ENCODE results near the gene UST.

Gene UST

DNA sequence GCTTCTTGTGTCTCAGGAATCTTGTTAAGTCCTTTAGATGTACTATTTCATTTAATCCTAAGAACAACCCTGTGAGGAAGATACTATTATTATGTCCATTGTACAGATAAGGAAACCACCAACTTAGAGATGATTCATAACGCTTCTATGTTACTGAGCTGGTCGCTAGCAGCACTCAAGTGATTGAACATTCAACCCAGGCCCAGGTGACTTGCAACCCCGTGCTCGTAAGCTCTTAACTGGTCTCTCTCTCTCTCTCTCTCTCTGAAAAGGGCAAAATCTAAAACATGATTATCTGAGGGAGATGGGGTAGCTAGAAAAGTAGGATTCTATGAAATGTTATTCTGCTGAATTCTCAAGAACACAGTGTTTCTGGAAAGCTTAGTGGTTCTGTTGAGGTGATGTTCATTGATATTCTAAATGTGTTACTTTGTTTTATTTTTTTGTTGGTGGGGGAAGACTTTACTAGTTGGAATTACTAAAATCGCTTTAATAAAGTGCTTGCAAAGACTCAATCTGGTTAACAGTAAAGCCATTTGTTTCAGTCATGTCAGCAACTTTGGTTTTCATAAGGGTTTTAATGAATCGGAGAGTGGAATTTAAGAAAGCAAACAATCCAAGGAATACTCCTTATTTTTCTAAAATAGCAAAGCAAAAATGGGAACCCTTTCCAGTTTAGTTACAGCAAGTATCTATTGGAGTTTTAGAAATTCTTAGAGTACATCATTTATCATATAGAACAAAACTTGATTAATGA lies 305.7 kb downstream of the UST start:
- DNase-seq = no peak

DNA sequence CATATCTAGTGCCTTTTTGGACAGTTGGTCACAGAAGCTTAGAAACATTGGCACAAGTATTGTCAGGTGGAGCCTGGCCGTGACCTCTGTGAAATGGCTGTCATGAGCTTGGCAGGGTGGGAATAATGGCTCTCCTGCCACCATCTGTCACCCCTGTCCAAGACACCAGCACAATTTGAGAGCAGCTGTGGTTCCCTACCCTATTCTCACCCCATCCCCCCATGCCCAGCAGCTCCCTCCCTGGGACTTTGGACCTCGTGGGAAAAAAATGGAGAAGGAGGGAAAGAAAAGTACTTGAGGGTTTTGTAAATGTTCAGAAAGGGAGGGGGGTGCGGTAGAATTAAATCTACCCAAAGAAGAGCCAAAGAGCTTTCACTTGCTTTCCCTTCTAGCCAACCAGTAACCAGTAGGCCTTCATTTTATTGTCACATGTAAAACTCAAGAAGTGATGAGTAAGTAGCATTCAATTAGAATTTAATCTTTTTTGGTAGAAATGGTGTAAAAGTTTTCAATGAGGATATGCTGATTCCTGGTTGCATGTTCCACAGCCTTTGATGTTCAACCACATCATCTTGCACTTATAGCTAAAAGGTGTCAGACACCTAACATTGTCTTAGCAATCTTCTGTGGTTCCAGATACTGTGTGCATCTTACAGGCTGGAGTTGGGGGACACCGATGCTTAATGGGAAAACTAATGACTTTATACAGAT lies 307.2 kb downstream of the UST start:
- DNase-seq = no peak

DNA sequence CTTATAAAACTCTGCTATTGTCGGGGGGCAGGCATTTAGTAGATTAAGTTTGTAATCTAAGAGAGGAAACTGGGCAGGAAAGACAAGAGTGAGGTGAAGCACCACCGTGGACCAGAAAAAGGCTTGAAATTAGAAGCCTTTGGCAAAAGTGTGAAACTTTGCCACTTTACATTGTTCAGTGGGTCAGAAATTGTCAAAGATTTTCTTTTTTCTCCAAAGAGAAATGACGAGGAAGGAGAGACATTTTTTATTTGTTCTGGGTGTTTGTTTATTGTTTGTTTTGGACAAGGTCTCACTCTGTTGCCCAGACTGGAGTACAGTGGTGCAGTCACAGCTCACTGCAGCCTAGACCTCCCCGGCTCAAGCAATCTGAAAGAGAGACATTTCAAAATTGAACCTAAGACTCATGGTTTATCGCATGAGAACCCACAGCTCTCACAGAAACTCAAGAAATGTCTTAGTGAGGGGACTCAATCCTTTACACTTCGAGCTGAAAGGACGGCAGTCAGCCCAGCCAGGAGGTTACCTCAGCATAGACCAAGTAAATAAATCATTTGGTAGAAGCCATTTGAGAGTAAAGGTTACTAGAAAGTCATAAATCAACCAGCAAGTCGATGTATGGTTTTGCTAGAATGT lies 307.8 kb downstream of the UST start:
- no peak for DNase-seq

DNA sequence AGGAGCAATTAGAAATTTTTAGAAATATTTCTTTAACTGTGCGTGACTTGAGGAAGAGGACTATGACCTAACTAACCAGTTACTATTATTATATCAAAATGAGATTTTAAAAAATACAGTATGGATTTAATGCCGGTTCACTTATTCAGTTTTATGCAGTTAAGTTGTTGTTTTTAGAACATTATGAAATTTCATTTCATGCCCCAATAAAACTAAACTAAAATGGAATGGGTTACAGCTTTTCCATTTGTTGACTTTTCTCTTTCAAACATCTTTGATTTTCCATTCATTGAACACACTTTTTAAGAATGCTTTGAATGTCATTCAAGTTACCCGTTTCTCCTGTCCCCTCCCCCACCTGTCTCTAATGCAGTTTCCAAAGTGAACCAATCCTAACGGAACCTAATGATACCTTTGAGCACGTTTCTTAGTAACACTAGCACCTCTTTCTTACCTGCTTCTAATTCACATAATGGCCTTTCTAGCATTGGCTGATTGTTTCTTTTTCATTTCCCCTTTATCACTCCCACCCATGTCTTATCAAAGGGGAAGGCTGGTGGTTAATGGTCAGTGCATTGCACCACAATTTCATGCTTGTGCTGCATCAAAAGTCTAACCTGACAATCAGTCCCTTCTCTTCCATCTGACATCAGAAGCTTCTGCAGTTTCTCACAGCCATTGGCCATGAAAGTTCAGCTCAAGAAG lies 308.5 kb downstream of the UST start:
- no peak for DNase-seq

DNA sequence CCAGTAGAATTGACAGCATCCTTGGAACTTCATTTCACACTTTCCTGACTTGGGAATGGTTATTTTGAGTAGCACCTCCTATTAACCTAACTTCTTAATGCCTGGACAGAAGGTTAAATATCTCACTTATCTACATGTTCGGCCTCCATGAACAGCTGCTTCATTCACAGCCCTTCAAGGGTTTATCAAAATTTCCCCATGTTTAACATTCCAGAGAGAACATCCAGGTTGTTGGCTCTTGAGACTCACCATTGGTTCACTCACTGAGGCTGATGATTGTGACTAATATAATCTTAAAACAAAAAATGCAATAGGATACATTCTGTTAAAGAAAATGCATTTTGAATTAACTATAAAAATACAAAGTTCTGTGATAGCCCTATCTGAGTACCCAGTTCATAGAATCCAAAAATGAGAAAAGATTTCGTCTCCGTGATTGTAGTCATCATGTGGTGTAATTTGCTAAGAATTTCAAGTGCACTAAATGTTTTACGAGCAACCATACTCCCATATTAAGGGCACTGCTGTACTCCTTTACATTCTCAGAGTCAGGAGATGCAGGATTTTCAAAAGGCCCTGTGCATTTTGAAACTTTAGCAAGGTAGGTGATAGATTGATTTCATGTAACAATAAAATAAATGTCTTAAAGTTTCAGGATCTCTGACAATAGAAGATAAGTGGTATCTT lies 310.1 kb downstream of the UST start:
- DNase-seq = no peak

DNA sequence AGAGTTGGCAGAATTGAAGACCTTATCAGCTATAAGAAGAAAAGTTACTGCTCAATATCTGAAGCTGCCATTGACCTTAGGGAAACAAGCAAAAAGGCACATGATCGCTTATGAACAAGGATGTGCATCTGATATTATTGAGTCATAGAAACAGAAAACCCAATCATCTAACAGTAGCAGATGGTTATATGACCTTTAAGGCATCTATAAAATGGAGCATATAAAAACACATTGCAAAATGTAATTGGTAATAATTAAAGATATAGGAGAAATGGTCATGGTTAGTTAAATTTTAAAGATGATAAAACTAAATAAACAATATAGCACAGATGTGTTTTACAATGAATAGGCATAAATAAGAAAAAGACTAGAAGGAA lies 310.6 kb downstream of the UST start:
- DNase-seq = no peak

DNA sequence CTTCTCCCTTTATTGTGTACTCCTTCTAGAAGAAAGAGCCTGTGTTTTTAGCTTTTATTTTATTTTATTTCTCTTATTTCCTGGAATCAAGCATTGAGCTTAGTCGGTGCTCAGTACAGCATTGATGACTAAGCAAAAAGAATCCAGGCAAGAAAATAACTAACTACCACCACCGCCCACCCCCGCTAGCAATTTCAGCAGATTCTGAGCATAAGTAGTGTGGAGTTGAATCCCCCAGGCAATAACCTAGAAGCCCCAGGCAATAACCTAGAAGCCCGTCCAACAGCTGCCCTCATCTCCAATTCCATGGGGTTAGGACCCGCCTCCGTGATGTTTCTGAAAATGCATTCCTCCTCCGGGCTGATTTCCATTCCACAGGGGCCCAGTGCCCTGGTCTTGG lies 312.7 kb downstream of the UST start:
- DNase-seq = no peak

DNA sequence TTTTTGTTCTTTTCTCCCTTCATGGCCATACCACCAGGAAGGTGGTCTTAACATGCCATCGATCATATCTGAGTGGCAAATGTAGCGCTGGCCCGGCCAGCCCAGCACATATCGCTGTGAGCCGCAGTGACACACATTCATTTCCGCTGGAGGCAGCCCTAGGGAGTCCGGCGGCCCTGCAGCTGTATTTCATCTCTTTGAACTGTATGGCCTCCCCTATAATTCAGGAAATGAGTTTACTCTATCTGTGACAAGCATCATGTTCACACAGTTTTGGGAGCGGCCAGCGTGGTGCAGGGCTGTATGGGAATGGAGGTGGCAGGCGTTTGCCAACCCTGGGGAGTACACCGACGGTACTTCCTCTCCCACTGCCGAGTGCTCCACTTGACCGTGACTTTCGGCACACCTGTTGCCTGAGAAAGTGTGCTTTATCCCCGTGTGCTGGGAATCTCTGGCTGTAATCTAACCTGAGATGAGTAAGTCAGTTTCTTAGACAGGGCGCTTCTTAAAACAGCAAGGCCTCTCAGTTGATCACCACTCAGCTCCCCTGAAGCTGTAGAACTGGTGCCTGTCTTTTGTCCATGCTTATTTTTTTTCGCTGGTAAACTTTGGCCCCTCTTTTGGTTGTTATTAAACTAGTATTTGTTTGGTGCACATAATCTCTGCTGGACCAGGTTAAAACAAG lies 313.6 kb downstream of the UST start:
- DNase-seq = no peak

DNA sequence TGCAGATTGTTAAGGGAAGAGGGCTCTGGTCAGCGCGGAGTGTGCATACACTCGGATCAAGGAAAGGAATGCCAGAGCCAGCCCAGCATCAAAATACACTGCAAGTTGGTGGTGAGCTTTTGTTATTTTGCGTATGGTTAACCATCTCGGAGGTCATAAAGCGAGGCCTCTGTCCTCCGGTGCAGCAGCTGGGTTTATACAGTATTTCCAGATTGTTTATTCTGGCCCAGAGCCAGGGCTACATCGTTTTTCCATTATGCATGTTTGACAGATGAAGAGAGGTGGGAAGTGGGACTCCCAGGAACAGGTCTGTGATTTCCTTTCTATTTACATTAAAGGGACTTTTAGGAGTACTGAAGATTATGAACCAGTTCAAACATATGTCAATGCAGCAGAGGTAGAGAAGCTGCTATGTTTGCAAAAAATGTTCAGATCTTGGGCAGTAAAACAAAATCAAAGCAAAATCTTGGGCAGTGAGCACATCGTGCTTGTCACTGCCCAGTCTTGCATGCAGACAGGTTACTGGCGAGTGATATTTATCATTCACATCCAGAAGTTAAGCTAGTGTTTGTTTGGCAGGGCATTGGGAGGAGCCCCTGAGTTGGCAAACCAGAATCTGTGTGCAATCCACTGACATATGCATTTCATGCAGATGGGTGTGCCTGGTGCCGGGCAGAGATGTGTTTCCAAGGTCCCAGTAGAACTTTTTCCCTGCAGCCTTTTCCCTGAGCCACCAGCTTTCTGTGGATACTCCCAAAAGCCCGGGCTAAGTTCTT lies 314.3 kb downstream of the UST start:
- DNase-seq = peak; percentile 59

DNA sequence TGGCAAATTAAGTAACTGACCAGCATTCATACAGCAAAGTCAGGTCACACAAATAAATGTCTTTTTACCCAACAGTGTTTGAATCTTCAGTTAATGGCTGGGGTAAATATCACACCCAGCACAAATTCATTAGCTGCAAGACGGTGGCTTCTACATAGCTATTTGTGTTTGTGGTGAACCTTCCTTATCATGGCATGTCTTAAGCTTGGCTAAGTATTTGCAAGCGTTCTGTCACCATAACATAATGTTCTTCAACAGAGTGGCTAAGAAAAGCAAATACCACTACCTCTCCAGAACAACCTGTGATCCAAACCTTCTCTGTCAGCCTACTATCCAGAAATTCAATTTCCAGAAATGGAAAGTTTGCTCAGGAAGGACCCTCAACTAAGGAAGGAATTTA lies 315.1 kb downstream of the UST start:
- no peak for DNase-seq

DNA sequence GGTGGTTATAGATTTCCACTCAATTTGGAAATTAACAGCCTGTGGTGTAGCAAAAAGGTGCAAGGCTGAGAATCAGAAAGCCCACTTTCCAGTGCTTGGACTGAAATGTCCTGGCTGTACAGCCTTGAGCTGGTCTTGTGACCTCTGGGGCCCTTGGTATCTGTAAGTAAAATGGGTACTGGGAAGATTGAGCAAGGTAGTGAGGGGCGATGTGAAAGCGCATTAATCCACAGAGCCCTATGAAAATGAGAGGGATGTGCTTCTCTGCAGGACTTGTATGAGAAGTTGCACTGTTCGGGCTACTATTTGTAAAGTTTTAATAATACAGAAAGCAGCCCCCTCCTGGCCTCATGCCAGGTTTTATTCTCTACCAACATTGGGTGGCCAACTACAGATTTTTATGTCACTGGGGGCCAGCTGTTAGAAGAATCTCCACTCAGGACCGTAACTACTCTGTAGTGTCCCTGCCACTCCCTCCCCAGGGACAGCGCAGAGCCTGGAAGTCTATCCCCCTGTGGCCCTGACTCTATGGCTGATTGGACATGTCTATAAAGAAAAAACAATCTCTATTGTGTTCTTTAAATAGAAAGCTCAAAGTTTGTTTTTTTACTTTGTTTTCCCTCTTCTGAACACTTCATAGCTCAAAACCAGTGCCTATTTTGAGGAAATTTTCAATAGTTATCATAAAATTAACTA lies 316.0 kb downstream of the UST start:
- no peak for DNase-seq

DNA sequence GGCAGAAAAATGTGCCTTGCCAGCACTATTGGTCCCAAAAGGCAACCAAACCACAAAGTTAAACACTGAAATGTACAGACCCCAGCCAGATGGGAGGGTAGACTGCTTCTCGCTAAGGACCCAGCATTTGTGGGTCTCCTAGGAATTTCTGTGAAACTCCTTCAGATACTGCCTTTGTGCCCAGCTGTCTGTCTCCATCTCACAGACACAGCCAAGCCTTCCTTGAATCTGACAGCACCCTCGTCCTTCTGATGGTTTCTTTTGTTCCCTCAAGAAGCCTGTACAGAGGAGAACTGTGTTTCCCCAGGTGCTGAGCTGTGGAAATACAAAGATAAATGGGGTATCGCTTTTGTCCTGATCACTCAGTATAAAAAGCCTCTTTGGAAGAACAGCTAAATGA lies 316.6 kb downstream of the UST start:
- DNase-seq = no peak

DNA sequence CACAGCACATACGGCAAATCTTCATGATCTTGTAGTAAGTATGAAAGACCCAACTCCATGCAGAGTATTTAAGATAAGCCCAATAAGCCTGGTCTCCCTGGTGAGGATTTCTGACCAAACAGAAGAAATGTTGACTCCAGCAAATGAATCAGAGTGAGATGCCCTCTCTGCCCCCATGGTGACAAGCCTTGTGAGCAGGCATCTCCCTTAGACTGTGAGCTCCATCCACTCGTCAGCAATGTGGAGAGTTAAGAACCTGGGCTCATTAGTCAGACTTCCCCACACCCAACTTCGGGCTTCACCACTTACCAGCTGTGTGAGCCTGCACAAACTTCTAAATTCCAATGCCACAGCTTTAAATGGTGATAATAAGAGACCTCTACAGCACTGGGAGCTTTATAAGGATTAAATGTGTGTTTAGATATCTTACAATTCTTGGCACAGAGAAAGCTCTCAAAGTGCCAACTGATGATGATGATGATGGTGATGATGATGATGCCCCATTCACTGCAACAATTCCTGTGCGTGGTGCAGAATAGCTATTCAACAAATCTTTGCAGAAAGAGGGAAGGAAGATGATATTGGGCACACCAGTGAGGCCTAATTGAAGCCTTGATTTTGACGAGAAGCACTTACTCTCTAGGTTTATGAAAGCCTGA lies 317.3 kb downstream of the UST start:
- DNase-seq = no peak

DNA sequence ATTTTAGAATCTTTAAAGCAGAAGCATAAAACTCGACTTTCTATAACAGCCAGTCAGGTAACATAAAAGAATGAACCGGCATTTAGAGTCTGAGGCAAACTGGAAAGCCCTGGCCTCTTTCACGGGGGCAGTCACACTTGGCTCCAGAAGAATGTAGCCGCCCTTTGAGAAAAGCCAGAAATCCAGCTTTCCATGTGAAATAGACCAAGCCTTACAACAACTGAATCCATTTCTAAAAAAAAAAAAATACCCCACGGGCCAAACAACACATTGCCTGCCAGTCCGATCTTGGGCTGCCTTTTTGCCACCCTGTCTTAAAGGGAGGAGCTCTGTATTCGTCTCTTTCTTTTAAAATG lies 317.8 kb downstream of the UST start:
- no peak for DNase-seq

DNA sequence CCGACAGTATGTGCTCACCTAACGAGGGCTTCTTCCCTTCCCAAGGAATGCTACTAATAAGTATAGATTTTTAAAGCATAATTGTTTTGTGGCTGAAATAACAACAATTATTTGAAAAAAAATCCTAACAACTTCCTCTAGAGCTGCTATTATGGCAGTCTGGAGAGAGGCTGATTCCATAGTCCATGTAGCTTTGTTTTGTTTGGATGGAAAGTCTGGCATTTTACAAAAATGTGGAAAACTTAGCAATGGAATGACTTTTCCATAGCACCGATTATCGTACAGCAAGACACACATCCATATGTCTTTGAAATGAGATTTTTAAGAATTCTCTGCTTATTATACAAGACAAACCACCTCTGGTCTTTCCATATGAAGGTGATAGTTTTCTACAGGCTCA lies 318.3 kb downstream of the UST start:
- no peak for DNase-seq

DNA sequence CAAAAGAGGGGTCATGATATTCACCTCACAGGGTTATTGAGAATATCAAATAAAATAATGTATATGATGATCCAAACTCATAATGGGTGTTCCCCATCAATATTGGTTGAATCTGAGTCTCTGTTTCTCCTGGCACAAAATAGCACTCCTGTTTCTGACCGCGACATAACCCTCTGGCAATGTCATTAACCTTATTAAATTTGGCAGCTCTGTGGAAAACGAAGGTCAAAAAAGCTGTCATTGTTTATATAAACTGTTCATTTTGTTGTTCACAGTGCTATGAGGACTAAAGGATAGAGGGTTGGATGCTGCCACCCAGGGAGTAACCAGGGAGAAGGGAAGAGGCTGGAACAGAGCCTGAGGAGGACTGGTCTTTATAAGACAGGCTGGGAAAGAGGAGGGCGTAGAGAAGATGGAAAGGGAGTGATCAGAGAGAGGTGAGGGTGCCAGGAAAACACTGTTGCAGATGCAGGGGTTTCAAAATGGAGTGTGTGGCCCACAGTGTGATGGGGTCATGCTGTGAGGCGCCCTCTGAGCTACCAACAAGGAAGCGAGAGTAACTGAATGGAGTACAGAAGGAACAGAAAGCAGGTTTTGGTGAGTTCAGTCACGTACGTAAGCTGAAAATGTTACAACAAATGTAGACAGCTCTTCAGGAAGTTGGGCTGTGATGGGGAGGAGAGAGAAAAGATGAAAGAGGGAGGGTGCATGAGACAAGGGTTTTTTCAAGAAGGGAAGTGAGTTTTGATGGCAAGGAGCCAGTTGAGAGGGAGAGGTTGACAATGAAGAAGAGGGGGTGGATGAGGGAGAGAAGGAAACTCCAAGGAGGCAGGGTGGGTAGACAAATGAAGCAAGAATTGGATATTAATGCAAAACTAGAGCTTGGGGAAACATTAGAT lies 319.1 kb downstream of the UST start:
- no peak for DNase-seq

DNA sequence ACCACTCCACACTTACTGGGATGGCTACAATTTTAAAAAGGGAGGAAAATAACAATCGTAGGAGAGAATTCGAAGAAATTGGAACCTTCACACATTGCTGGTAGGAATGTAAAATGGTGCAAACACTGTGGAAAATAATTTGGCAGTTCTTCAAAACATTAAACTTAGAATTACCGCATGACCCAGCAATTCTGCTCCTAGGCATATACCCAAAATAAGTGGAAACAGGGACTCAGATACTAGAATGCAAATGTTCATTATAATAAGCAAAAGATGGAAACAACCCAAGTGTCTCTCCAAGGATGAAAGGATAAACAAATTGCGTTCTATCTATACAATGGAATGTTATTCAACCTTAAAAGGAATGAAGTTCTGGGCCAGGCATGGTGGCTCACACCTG lies 325.2 kb downstream of the UST start:
- DNase-seq = no peak

DNA sequence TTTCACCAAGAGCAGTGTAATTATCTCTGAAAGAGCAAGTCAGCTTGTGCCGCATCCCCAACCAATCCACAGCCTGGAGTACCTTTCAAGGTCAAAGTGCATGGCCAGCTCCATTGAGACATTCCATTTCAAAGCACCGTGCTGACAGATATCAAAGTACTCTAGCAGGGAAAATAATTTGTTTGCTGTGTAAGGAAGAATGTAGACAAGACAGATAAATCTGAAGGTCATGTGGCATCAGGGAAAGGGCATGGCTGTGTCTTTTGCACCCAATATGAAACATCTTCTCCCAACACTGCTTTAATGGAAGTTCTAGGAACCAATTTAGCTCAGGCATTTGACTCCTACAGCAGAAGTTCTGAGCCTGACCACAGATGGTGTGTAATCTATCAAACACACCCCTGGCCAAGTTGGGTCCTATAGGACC lies 328.0 kb downstream of the UST start:
- no peak for DNase-seq

DNA sequence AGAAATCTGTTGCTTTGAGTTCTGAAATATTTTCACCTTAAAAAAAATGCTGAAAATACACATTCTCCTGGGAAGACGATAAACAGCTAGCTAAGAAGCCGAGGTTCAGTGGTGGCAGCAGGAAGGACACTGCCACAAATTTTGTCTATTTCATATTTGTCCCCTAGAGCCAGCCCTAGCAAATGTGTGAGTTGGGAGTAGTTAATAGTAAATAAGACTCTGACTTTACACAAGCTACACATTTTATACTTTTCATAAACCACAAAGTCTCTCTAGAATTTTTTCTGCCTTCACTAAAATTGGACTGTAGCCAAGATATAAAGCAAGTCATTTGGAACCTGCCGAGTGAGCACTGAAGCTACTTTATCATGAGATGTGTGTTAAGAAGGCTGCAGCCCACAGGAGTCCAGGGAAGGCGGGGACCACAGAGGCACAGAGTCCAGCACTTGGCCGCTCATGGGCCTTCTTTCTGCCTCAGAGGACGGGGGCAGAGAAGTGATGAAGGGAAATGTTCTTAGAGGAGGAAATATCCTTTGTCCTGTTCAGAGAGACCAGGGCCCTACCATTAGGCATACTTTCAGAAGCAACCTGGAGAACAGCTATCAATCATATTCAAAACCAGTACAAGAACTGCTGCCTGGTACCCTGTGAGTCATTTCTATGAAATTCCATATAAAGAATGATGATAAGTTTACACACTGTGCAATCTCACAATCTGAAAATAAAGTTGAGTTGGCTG lies 329.0 kb downstream of the UST start:
- DNase-seq = peak; percentile 78
